ENCODE results near the gene ATAD2B.

DNA sequence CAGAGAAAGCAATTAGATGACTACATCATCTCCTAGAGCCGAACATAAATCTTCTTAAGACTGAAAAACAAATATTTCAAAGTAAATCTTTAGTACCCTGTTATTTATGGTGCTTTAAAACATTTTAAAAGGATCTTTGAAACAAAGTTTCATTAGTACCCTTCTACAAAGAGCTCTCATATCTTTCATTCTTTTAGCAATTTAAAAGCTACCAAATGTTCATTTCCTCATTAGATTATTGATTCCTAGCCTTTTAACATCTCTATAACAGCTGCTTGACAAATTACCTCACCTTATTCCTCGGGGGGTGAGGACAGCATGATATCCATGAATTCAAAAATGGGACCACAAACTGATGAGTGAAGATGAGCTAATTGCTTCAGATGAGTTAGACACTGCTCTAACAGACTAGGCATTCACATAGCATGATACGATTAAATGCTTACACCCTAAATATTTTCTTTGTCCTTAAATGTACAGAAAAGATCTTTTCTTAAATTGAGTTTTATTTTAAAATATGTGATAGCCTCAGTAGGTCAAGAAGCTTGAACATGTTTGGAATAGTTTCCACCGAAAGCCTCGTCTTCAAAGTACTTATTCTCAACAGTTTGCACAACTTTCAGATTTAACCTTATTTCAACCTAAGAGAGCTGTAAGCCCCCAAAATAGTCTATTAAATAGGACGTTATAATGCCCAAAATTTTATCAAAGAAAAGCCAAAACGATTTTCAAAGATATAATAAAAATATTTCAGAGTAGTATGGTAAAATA, 2.1 kb downstream of the ATAD2B start:
- TF ChIP-seq, protein P1, sequence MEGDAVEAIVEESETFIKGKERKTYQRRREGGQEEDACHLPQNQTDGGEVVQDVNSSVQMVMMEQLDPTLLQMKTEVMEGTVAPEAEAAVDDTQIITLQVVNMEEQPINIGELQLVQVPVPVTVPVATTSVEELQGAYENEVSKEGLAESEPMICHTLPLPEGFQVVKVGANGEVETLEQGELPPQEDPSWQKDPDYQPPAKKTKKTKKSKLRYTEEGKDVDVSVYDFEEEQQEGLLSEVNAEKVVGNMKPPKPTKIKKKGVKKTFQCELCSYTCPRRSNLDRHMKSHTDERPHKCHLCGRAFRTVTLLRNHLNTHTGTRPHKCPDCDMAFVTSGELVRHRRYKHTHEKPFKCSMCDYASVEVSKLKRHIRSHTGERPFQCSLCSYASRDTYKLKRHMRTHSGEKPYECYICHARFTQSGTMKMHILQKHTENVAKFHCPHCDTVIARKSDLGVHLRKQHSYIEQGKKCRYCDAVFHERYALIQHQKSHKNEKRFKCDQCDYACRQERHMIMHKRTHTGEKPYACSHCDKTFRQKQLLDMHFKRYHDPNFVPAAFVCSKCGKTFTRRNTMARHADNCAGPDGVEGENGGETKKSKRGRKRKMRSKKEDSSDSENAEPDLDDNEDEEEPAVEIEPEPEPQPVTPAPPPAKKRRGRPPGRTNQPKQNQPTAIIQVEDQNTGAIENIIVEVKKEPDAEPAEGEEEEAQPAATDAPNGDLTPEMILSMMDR (IDR thresholded peaks at IDR 0.05), result no peak
- TF ChIP-seq ZFX (IDR thresholded peaks at IDR 0.05; ENCODE audit: borderline replicate concordance), result no peak
